Peyer's patch (tissue), 4 donors: ENCODE data around the gene BATF3.

Experiments
- CTCF ChIP-seq, 6 experiments: fragments of 450-650 bp in 4 of 6; fragments of 200-600 bp in 2 of 6; sonication (generic) in 1 of 6; IDR thresholded peaks; one replicate each; pipeline ENCODE4 v1.5.1; 2017 to 2019; ENCODE audit warnings: antibody characterized with exemption in 6 of 6, mild to moderate bottlenecking in 3 of 6, moderate library complexity in 1 of 6
- POLR2A ChIP-seq, 2 donors: fragments of 450-650 bp; IDR thresholded peaks; one replicate each; pipeline ENCODE4 v1.5.1; 2017; ENCODE audit warnings: antibody characterized with exemption in 2 of 2, mild to moderate bottlenecking in 2 of 2, moderate library complexity in 2 of 2

GRCh38 chr1:212648431-212648830, 51.2 kb downstream of the BATF3 start:
- TF ChIP-seq CTCF (IDR thresholded peaks at IDR 0.05) (no peak), POLR2A (IDR thresholded peaks at IDR 0.05) (no peak)
